Measurements from ENCODE around the gene TBX4. TPM values are rescaled to one million over a fixed set of nuclear protein-coding genes. Genes with fewer than 3 reads are reported as not detected.
"Not testable (repeated sequence)": the region's sequence is repeated elsewhere in the genome, so short reads cannot be mapped to it uniquely, and the experiment has no call there.

Gene TBX4
- total RNA-seq, 2 donors from 2014 or later, result not detected

GRCh38 chr17:61492759-61493526 lies 40.7 kb downstream of the TBX4 start:
- H3K36me3 Mint-ChIP-seq, result no peaks in the 10 kb centered on the region
- no peak overlapping the region for H3K27ac Mint-ChIP-seq
- ATAC-seq (no peak), DNase-seq (ENCODE audit: low spot score in 2 of 2) (no peak)
- H3K9me3 Mint-ChIP-seq, result no peaks in the 10 kb centered on the region

- not testable (repeated sequence) for H3K27ac Mint-ChIP-seq; H3K9me3 Mint-ChIP-seq; H3K36me3 Mint-ChIP-seq; DNase-seq (ENCODE audit: low spot score in 2 of 2); ATAC-seq
Measured at GRCh38 chr17:61493830-61494324, 41.7 kb downstream of the TBX4 start.

DNA sequence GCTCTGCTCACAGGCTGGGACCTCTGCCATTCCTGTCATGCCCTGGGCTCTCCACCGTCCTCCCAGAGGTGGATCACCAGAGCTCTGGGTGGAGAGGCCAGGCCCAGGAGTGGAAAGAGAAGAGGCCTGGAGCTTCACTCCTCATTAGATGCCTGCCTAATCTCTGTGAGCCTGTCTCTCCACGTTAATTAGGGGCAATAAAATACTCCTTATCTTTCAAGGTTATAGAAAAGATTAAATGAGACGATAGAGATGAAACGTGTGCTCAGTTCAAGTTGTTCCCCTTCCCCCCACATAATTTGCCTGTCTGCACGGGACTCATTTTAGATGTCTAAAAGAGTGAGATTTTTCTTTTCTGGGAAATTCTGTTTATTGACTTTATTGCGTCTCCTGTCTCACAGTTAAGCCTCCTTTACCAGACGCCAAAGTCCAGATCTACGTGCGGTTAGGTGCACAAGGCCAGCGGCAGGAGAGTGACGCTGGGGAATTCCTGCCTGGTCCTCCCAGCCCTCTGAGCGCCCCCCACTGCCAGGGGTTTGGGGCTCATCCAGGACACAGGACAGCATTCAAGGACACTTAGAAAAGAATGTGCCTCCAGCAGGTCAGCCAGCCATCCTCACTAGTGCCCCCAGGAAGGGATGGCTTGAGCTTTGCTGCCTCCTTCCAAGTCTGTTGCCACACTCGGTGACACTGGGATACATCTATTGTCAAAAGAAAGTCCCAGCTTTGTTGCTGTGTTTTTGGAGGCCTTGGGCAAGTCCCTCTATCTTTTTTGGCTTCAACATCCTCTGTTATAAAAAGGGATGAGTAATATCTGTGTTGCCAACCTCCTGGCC lies 42.3 kb downstream of the TBX4 start:
- Mint-ChIP-seq H3K36me3 (no peaks in the 10 kb centered on the region), H3K27ac (no peak overlapping the region), H3K9me3 (no peaks in the 10 kb centered on the region)
- no peak for DNase-seq (ENCODE audit: low spot score in 2 of 2)
- peak; percentile 3 to 39 for ATAC-seq

DNA sequence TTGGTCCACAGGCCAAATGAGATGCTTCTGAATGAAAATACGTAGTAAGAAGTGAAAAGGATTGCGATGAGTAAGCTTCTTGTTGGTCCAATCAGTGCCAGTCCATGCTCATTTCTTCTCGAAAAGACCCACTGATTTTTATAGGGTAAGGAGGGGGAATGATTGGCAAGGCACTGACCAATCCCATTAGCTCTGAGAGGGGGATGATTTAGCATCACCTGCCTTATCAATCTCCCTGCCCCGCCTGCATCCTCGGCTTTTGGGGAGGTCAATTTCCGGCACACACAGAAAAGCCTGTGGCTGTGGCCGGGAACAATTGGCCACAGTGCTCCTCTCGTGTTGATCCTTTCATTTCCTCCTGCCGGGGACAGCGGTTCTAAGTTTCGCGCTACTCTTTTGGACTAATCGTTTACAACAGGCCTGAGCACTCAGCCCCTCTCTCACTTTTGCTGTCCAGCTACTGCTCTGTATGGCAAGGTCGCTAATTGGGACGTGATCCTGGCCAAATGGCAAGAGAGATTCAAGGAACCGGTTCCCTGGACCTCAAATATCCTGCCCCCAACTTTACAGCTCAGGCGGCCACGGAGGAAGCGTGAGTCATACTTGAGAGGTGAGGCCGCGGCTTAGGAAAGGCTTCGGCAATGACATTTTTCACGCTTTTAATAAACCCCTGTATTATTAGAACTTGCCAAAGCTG lies 43.1 kb downstream of the TBX4 start:
- H3K36me3 Mint-ChIP-seq, result no peaks in the 10 kb centered on the region
- no peak for DNase-seq (ENCODE audit: low spot score in 2 of 2)
- no peak overlapping the region for H3K27ac Mint-ChIP-seq
- peak; percentile 18 to 75 for ATAC-seq
- no peaks in the 10 kb centered on the region for H3K9me3 Mint-ChIP-seq

- DNase-seq (ENCODE audit: low spot score in 2 of 2) (no peak), ATAC-seq (no peak)
- Mint-ChIP-seq H3K36me3 (no peaks in the 10 kb centered on the region), H3K9me3 (no peaks in the 10 kb centered on the region), H3K27ac (no peak overlapping the region)
Measured at GRCh38 chr17:61496174-61496956, 44.1 kb downstream of the TBX4 start.

- Mint-ChIP-seq H3K36me3 (no peaks in the 10 kb centered on the region), H3K9me3 (no peaks in the 10 kb centered on the region), H3K27ac (no peak overlapping the region)
- ATAC-seq (no peak), DNase-seq (ENCODE audit: low spot score in 2 of 2) (no peak)
Measured at GRCh38 chr17:61496957-61497653, 44.9 kb downstream of the TBX4 start.

- no peak overlapping the region for H3K27ac Mint-ChIP-seq
- no peak for DNase-seq (ENCODE audit: low spot score in 2 of 2)
- H3K36me3 Mint-ChIP-seq, result no peaks in the 10 kb centered on the region
- no peaks in the 10 kb centered on the region for H3K9me3 Mint-ChIP-seq
- ATAC-seq, result no peak
Measured at GRCh38 chr17:61498042-61498994, 46.1 kb downstream of the TBX4 start.

GRCh38 chr17:61499632-61500031 lies 47.4 kb downstream of the TBX4 start:
- no peak for ATAC-seq
- Mint-ChIP-seq H3K27ac (no peak overlapping the region), H3K36me3 (no peaks in the 10 kb centered on the region), H3K9me3 (no peaks in the 10 kb centered on the region)
- DNase-seq (ENCODE audit: low spot score in 2 of 2), result no peak

- no peaks in the 10 kb centered on the region for H3K9me3 Mint-ChIP-seq
- ATAC-seq (no peak), DNase-seq (ENCODE audit: low spot score in 2 of 2) (no peak)
- no peak overlapping the region for H3K27ac Mint-ChIP-seq
- H3K36me3 Mint-ChIP-seq, result no peaks in the 10 kb centered on the region
Measured at GRCh38 chr17:61500287-61500686, 48.1 kb downstream of the TBX4 start.

DNA sequence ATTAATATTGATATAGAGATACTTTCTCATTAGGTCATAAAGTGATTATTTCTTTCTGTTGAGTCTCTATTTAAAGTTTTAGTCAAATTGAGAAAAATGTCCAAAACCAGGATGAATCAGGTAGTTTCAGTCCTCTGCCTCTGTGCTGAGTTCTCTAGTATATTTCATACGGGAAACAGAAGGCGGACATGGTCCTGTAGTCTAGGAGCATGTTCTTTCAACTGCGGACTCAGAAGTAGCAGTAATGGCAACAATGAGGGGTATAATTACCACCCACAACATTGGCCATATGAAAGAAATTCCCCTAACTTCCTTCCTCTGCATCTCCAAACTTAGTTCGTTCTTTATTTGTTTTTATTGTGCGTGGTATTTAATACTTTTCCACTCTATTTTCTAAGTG lies 50.1 kb downstream of the TBX4 start:
- Mint-ChIP-seq H3K9me3 (no peaks in the 10 kb centered on the region), H3K27ac (no peak overlapping the region), H3K36me3 (no peaks in the 10 kb centered on the region)
- no peak for DNase-seq (ENCODE audit: low spot score in 2 of 2)
- no peak for ATAC-seq

DNA sequence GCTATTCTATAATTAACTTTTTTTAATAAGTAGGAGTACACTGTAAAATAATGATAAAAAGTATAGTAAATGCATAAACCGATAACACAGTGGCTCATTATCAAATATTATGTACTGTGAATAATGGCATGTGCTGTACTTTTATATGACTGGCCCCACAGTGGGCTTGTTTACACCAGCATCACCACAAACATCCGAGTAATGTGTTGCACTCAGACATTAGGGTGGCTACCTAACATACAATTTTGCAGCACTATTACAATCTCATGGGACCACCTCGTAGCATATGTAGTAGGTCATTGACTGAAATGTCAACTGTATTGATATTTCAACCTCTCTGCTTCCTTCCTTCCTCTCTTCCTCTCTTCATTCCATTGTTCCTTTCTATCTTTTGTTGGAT lies 51.7 kb downstream of the TBX4 start:
- Mint-ChIP-seq H3K9me3 (no peaks in the 10 kb centered on the region), H3K36me3 (no peaks in the 10 kb centered on the region), H3K27ac (no peak overlapping the region)
- DNase-seq (ENCODE audit: low spot score in 2 of 2), result no peak
- ATAC-seq, result no peak

DNA sequence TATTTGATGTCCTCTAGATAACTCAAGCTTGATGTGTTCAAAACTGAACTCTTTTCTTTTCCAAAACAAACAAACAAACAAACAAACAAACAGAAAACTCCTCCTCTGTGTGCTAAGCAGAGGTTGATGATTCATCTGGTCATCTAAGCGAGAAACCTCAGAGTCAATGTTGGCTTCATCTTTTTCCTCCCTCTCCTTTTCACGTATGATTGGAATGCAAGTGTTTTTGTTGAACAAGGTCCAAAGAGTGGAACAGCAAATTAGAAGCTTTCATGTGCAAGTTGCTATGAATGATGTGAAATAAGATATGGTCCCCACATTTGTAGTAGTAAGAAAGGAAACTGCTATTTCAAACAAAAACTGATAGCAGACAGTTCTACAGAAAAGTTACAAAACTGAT lies 52.5 kb downstream of the TBX4 start:
- Mint-ChIP-seq H3K27ac (no peak overlapping the region), H3K9me3 (no peaks in the 10 kb centered on the region), H3K36me3 (no peaks in the 10 kb centered on the region)
- DNase-seq (ENCODE audit: low spot score in 2 of 2), result no peak
- no peak for ATAC-seq

- Mint-ChIP-seq H3K27ac (no peak overlapping the region), H3K36me3 (no peaks in the 10 kb centered on the region), H3K9me3 (no peaks in the 10 kb centered on the region)
- DNase-seq (ENCODE audit: low spot score in 2 of 2), result no peak
- ATAC-seq, result no peak
Measured at GRCh38 chr17:61505846-61506627, 53.8 kb downstream of the TBX4 start.

GRCh38 chr17:61507383-61508066 lies 55.3 kb downstream of the TBX4 start:
- H3K9me3 Mint-ChIP-seq, result no peaks in the 10 kb centered on the region
- no peak overlapping the region for H3K27ac Mint-ChIP-seq
- ATAC-seq (no peak), DNase-seq (ENCODE audit: low spot score in 2 of 2) (no peak)
- H3K36me3 Mint-ChIP-seq, result no peaks in the 10 kb centered on the region
